ENCODE measurements around the gene TNC. TPM values are rescaled to one million over a fixed set of nuclear protein-coding genes. Genes with fewer than 3 reads are reported as not detected.

The TNC gene
- total and polyA plus RNA-seq, 12 donors = 0.41 to 120 (median 5.7) TPM

DNA sequence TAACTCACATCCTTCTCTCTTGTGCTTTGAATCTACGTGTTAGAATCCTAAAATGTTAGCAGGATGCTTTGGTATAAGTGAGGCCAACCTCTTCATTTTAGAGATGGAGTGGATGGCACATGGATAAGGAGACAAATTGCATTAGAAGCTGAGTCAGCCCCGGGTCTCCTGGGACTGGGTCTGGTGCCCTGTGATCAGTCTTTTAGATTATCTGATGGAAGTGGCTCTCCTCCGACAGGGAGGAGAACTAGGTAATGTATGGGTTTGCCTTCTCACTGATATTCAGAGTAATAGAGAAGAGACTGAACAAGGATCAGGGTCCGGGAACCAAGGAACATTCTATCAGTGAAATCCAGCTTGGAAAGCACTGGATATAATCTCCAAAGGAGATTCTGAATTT, 112.6 kb downstream of the TNC start:
- Histone ChIP-seq H3K27me3 (peaks cover 0 to 69% (median 38%) of the 10 kb centered on the region in 7 donors), H3K9me3 (peaks cover 0 to 4% (median 0%) of the 10 kb centered on the region in 11 donors), H3K36me3 (no peaks in the 10 kb centered on the region), H3K4me1 (peaks cover 0 to 36% (median 0%) of the 10 kb centered on the region in 9 donors), H3K4me3 (no peak overlapping the region), H3K27ac (no peak overlapping the region)
- TF ChIP-seq, protein P1, sequence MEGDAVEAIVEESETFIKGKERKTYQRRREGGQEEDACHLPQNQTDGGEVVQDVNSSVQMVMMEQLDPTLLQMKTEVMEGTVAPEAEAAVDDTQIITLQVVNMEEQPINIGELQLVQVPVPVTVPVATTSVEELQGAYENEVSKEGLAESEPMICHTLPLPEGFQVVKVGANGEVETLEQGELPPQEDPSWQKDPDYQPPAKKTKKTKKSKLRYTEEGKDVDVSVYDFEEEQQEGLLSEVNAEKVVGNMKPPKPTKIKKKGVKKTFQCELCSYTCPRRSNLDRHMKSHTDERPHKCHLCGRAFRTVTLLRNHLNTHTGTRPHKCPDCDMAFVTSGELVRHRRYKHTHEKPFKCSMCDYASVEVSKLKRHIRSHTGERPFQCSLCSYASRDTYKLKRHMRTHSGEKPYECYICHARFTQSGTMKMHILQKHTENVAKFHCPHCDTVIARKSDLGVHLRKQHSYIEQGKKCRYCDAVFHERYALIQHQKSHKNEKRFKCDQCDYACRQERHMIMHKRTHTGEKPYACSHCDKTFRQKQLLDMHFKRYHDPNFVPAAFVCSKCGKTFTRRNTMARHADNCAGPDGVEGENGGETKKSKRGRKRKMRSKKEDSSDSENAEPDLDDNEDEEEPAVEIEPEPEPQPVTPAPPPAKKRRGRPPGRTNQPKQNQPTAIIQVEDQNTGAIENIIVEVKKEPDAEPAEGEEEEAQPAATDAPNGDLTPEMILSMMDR (IDR thresholded peaks at IDR 0.05) = no peak
- intact Hi-C loops (cut with DNase I) = no loop called here
- DNase-seq (no peak), ATAC-seq (no peak)
- WGBS, 2 donors = 76 to 79% methylated on average over 4 of the region's 4 CpGs

DNA sequence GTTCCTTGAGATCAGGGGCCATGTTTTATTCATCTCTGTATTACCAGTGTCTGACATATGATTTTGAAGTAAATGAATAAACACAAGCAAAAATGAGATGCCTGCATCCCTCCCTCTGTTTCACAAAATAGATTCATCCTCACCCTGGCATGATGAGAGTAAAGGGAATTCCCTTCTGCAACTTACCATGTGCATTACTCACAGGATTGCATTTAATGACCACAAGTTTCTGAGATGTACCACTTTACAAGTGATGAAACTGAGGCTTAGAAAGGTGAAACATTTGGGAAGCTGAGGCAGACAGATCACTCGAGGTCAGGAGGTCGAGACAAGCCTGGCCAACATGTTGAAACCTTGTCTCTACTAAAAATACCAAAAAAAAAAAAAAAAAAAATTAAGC, 113.4 kb downstream of the TNC start:
- intact Hi-C loops (cut with DNase I) = no loop called here
- no peaks in the 10 kb centered on the region for H3K36me3 ChIP-seq
- TF ChIP-seq, protein P1 (IDR thresholded peaks at IDR 0.05) = no peak
- H3K4me1 ChIP-seq = peaks cover 0 to 36% (median 0%) of the 10 kb centered on the region in 9 donors
- H3K4me3 ChIP-seq = no peak overlapping the region
- 59 to 63% methylated on average over 2 of the region's 2 CpGs for WGBS, 2 donors
- H3K27ac ChIP-seq = no peak overlapping the region
- ATAC-seq (no peak), DNase-seq (no peak)
- peaks cover 0 to 72% (median 45%) of the 10 kb centered on the region in 7 donors for H3K27me3 ChIP-seq
- peaks cover 0 to 4% (median 0%) of the 10 kb centered on the region in 11 donors for H3K9me3 ChIP-seq

DNA sequence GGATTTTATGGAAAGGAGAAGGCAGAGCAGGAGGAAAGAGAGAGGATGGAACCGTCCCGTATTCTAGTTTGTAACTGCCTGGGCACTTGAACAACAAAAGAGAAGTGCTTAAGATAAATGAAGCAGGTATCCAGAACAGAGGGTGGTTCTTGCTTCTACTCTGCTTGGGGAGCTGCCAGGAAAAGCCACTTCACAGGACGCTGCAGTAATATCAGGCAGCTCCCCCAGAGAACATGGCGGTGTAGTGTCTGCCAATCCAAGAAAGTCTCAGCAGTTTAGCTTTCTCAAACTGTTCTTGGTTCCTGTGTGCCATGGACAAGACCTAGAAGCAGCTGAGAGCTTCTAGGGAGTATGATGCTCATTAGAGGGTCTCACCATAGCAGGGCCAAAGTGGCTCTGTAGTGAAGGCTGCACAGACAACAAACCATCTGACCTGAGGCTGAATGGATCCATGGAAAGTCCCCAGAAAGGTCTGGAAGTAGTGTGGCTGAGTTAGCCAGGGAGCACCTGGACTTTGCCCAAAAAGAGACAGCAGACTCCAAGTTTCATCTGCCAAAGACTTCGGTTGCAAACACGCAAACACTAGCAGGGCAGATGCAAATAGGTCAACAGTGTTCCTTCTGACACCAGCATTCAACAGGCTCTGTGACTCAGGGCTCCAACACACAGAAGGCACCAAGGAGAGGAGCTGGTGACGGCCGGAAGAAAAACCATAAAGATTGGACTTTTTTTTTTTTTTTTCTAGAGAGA, 115.4 kb downstream of the TNC start:
- DNase-seq (no peak), ATAC-seq (peak in 1 of 8 donors; percentile 22)
- peaks cover 0 to 17% (median 0%) of the 10 kb centered on the region in 9 donors for H3K4me1 ChIP-seq
- H3K27me3 ChIP-seq = peaks cover 0 to 75% (median 49%) of the 10 kb centered on the region in 7 donors
- H3K4me3 ChIP-seq = no peak overlapping the region
- 50 to 52% methylated on average over 8 of the region's 8 CpGs for WGBS, 2 donors
- peaks cover 0 to 4% (median 0%) of the 10 kb centered on the region in 11 donors for H3K9me3 ChIP-seq
- TF ChIP-seq, protein P1 (IDR thresholded peaks at IDR 0.05) = no peak
- intact Hi-C loops (cut with DNase I) = no loop called here
- no peak overlapping the region for H3K27ac ChIP-seq
- H3K36me3 ChIP-seq = no peaks in the 10 kb centered on the region

DNA sequence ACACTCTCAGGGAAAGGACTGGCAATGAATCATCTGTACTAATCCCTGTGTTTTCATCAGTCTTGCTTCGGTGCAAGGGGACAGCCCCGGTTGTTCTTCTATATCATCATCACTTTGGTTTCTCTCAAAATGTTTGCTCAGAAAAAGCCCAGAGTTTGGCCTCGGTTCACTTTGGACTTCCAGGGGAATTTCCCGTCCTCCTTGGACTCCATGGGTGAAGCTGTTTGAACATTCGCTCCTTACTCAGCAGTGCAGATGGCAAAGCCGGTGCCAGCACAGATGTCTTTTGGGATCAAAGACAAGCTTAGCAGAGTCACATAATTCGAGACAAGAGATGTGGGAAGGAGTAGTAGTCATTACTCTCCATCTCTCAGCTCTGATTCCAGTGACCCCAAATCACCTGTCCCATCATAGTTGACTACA, 117.7 kb downstream of the TNC start:
- Histone ChIP-seq H3K36me3 (no peaks in the 10 kb centered on the region), H3K4me3 (no peak overlapping the region), H3K4me1 (peaks cover 0 to 11% (median 0%) of the 10 kb centered on the region in 9 donors), H3K9me3 (no peaks in the 10 kb centered on the region), H3K27me3 (peaks cover 0 to 65% (median 36%) of the 10 kb centered on the region in 7 donors), H3K27ac (no peak overlapping the region)
- intact Hi-C loops (cut with DNase I) = no loop called here
- DNase-seq = no peak
- ATAC-seq = no peak
- WGBS, 2 donors = 76 to 88% methylated on average over 7 of the region's 7 CpGs
- TF ChIP-seq, protein P1 (IDR thresholded peaks at IDR 0.05) = no peak

Data from heart right ventricle (tissue), 16 donors.